Mesendoderm (in vitro differentiated cells): ENCODE results near the gene BLACAT1.

ENCODE experiments used
- DNase-seq: peaks from one replicate; pipeline ENCODE4 v3.0.0; 2013
- H2AK5ac ChIP-seq: 2 replicates; pipeline ENCODE4 v1.6.1; 2013; ENCODE audit warnings: low read length, inconsistent platforms
- H2BK120ac ChIP-seq: 2 replicates; pipeline ENCODE4 v1.6.1; 2013; ENCODE audit warnings: low read depth, mild to moderate bottlenecking, low read length, moderate library complexity, mixed read lengths
- H2BK15ac ChIP-seq: replicated peaks from 2 replicates; pipeline ENCODE4 v1.6.1; 2013; ENCODE audit warnings: low read depth, mild to moderate bottlenecking, moderate library complexity
- H2BK5ac ChIP-seq: 2 replicates; pipeline ENCODE4 v1.6.1; 2013; ENCODE audit warnings: low read length, inconsistent platforms
- H3K18ac ChIP-seq: 2 replicates; pipeline ENCODE4 v1.6.1; 2013; ENCODE audit warnings: mild to moderate bottlenecking, low read length, mixed read lengths
- H3K23ac ChIP-seq: one replicate; pipeline ENCODE4 v1.6.1; 2013; ENCODE audit warnings: low read length
- H3K27ac ChIP-seq: 2 replicates; pipeline ENCODE4 v1.5.1; 2013; ENCODE audit warnings: low read depth, mild to moderate bottlenecking, inconsistent platforms, low read length, moderate library complexity
- H3K27me3 ChIP-seq: 2 replicates; pipeline ENCODE4 v1.6.1; 2013; ENCODE audit warnings: low read length, control low read depth, mild to moderate bottlenecking, inconsistent platforms; ENCODE audit not compliant: insufficient read depth, poor library complexity
- H3K36me3 ChIP-seq: 2 replicates; pipeline ENCODE4 v1.6.1; 2013; ENCODE audit warnings: low read length, inconsistent platforms; ENCODE audit not compliant: control insufficient read depth, insufficient read depth
- H3K4ac ChIP-seq: one replicate; pipeline ENCODE4 v1.6.1; 2013; ENCODE audit warnings: low read depth, mild to moderate bottlenecking, low read length, moderate library complexity
- H3K4me1 ChIP-seq: 2 replicates; pipeline ENCODE4 v1.6.1; 2013; ENCODE audit warnings: low read depth, low read length, inconsistent platforms; ENCODE audit not compliant: control insufficient read depth
- H3K4me2 ChIP-seq: 2 replicates; pipeline ENCODE4 v1.6.1; 2013; ENCODE audit warnings: low read length
- H3K4me3 ChIP-seq: 2 replicates; pipeline ENCODE4 v1.5.1; 2013; ENCODE audit warnings: mild to moderate bottlenecking, low read length
- H3K56ac ChIP-seq: one replicate; pipeline ENCODE4 v1.6.1; 2013; ENCODE audit warnings: low read length
- H3K79me1 ChIP-seq: 2 replicates; pipeline ENCODE4 v1.6.1; 2013; ENCODE audit warnings: low read length, inconsistent platforms
- H3K79me2 ChIP-seq: 2 replicates; pipeline ENCODE4 v1.6.1; 2013; ENCODE audit warnings: mild to moderate bottlenecking, low read length; ENCODE audit not compliant: control insufficient read depth, insufficient read depth
- H3K9ac ChIP-seq: 2 replicates; pipeline ENCODE4 v1.6.1; 2013; ENCODE audit warnings: low read length, inconsistent platforms
- H4K5ac ChIP-seq: one replicate; pipeline ENCODE4 v1.6.1; 2013; ENCODE audit warnings: low read length
- H4K8ac ChIP-seq: one replicate; pipeline ENCODE4 v1.6.1; 2013; ENCODE audit warnings: low read depth, mild to moderate bottlenecking, control low read depth, low read length, moderate library complexity
- WGBS: extraction: QIAGEN DNeasy Blood & Tissue Kit; methylation state at CpG from one replicate; pipeline ENCODE4 v1.1.7; 2013; ENCODE audit warnings: low lambda C conversion rate, missing lambda C conversion rate; ENCODE audit not compliant: insufficient coverage; ENCODE audit errors: extremely low coverage; 5-methylcytosine and 5-hydroxymethylcytosine counted together

BLACAT1 gene

GRCh38 chr1:205421798-205422197 lies 34.0 kb downstream of the BLACAT1 start, which contains the start of gene LEMD1:
TSS of gene LEMD1 (minus strand) at chr1:205422056. CDS start at chr1:205420536, 1,520 bp downstream.
- Histone ChIP-seq H2BK15ac (no peak within 1 kb of the TSS), H3K56ac (no peak within 1 kb of the TSS), H3K4me1 (no peaks in the 10 kb centered on the region), H3K18ac (no peak within 1 kb of the TSS), H3K27ac (no peak within 1 kb of the TSS), H3K4me2 (no peak within 1 kb of the TSS), H2BK5ac (no peak within 1 kb of the TSS), H3K23ac (no peak within 1 kb of the TSS), H2BK120ac (no peak within 1 kb of the TSS), H3K27me3 (no peaks in the 10 kb centered on the region), H3K4ac (no peak within 1 kb of the TSS), H2AK5ac (no peak within 1 kb of the TSS), H4K8ac (no peak within 1 kb of the TSS), H3K79me2 (no peaks in the 10 kb centered on the region), H4K5ac (no peak within 1 kb of the TSS), H3K4me3 (no peak within 1 kb of the TSS), H3K9ac (no peak within 1 kb of the TSS), H3K36me3 (no peaks in the 10 kb centered on the region), H3K79me1 (no peaks in the 10 kb centered on the region)
- DNase-seq, result no peak
- WGBS, result no CpG with 5 or more reads among the region's 2 CpGs

- no peak overlapping the region for H4K8ac ChIP-seq
- H3K23ac ChIP-seq, result no peak overlapping the region
- no peak overlapping the region for H3K9ac ChIP-seq
- H2AK5ac ChIP-seq, result no peak overlapping the region
- no peaks in the 10 kb centered on the region for H3K36me3 ChIP-seq
- no peaks in the 10 kb centered on the region for H3K79me2 ChIP-seq
- H2BK120ac ChIP-seq, result no peak overlapping the region
- H3K27ac ChIP-seq, result no peak overlapping the region
- H4K5ac ChIP-seq, result no peak overlapping the region
- H3K27me3 ChIP-seq, result no peaks in the 10 kb centered on the region
- H3K56ac ChIP-seq, result no peak overlapping the region
- H3K79me1 ChIP-seq, result no peaks in the 10 kb centered on the region
- H3K4me2 ChIP-seq, result no peak overlapping the region
- DNase-seq, result no peak
- H3K4me3 ChIP-seq, result no peak overlapping the region
- no peaks in the 10 kb centered on the region for H3K4me1 ChIP-seq
- H3K4ac ChIP-seq, result no peak overlapping the region
- H2BK5ac ChIP-seq, result no peak overlapping the region
- no peak overlapping the region for H2BK15ac ChIP-seq
- WGBS, result 100% methylated on average over 1 of the region's 2 CpGs
- H3K18ac ChIP-seq, result no peak overlapping the region
Observed at GRCh38 chr1:205420938-205421337, 34.9 kb downstream of the BLACAT1 start.

GRCh38 chr1:205417870-205418635 lies 37.8 kb downstream of the BLACAT1 start:
- Histone ChIP-seq H2BK120ac (no peak overlapping the region), H2BK5ac (no peak overlapping the region), H3K4ac (no peak overlapping the region), H4K5ac (no peak overlapping the region), H3K4me1 (no peaks in the 10 kb centered on the region), H3K56ac (no peak overlapping the region), H3K18ac (no peak overlapping the region), H3K4me2 (no peak overlapping the region), H3K27me3 (no peaks in the 10 kb centered on the region), H3K4me3 (no peak overlapping the region), H2AK5ac (no peak overlapping the region), H3K36me3 (no peaks in the 10 kb centered on the region), H2BK15ac (no peak overlapping the region), H3K79me1 (no peaks in the 10 kb centered on the region), H3K27ac (no peak overlapping the region), H3K9ac (no peak overlapping the region), H3K79me2 (no peaks in the 10 kb centered on the region), H3K23ac (no peak overlapping the region), H4K8ac (no peak overlapping the region)
- no CpG with 5 or more reads among the region's 10 CpGs for WGBS
- no peak for DNase-seq

GRCh38 chr1:205416322-205416721 lies 39.5 kb downstream of the BLACAT1 start:
- H3K27ac ChIP-seq, result no peak overlapping the region
- no peak overlapping the region for H4K8ac ChIP-seq
- H2BK120ac ChIP-seq, result no peak overlapping the region
- DNase-seq, result no peak
- H3K79me2 ChIP-seq, result no peaks in the 10 kb centered on the region
- no peak overlapping the region for H4K5ac ChIP-seq
- no peaks in the 10 kb centered on the region for H3K27me3 ChIP-seq
- no peaks in the 10 kb centered on the region for H3K36me3 ChIP-seq
- H3K4me1 ChIP-seq, result no peaks in the 10 kb centered on the region
- H3K4me2 ChIP-seq, result no peak overlapping the region
- no CpG with 5 or more reads among the region's 2 CpGs for WGBS
- no peak overlapping the region for H2AK5ac ChIP-seq
- no peak overlapping the region for H3K23ac ChIP-seq
- no peaks in the 10 kb centered on the region for H3K79me1 ChIP-seq
- H3K56ac ChIP-seq, result no peak overlapping the region
- H3K4me3 ChIP-seq, result no peak overlapping the region
- H2BK15ac ChIP-seq, result no peak overlapping the region
- H3K9ac ChIP-seq, result no peak overlapping the region
- H2BK5ac ChIP-seq, result no peak overlapping the region
- no peak overlapping the region for H3K4ac ChIP-seq
- H3K18ac ChIP-seq, result no peak overlapping the region

- no CpG with 5 or more reads among the region's 5 CpGs for WGBS
- H3K4me2 ChIP-seq, result no peak overlapping the region
- no peak overlapping the region for H3K23ac ChIP-seq
Observed at GRCh38 chr1:205410581-205411298, 45.1 kb downstream of the BLACAT1 start.

More at GRCh38 chr1:205410581-205411298, 45.1 kb downstream of the BLACAT1 start:
- Histone ChIP-seq H3K18ac (no peak overlapping the region), H3K4me3 (no peak overlapping the region), H2BK5ac (no peak overlapping the region), H3K27me3 (no peaks in the 10 kb centered on the region), H2BK15ac (no peak overlapping the region), H2BK120ac (no peak overlapping the region), H3K56ac (no peak overlapping the region), H4K5ac (no peak overlapping the region), H3K79me1 (no peaks in the 10 kb centered on the region), H3K79me2 (no peaks in the 10 kb centered on the region), H3K4ac (no peak overlapping the region), H3K27ac (no peak overlapping the region), H3K9ac (no peak overlapping the region), H3K36me3 (no peaks in the 10 kb centered on the region), H3K4me1 (no peaks in the 10 kb centered on the region), H4K8ac (no peak overlapping the region), H2AK5ac (no peak overlapping the region)
- no peak for DNase-seq
